ENCODE results near the gene ZNF605.

- no peak for TF ChIP-seq CTCF (IDR thresholded peaks at IDR 0.05)
- TF ChIP-seq POLR2A (IDR thresholded peaks at IDR 0.05) = no peak
Observed at GRCh38 chr12:132909030-132909368, 47.1 kb downstream of the ZNF605 start.
